Measurements from ENCODE around the gene EML6.

The EML6 gene

GRCh38 chr2:54706622-54707021, 16.8 kb upstream of the EML6 start:
- DNase-seq (ENCODE audit: low read depth), result no peak

GRCh38 chr2:54708584-54709335, 14.7 kb upstream of the EML6 start:
- DNase-seq (ENCODE audit: low read depth), result no peak

- no peak for DNase-seq (ENCODE audit: low read depth)
Observed at GRCh38 chr2:54709336-54709809, 14.1 kb upstream of the EML6 start.

- DNase-seq (ENCODE audit: low read depth), result no peak
Observed at GRCh38 chr2:54710216-54710615, 13.2 kb upstream of the EML6 start.

GRCh38 chr2:54712516-54712915, 10.9 kb upstream of the EML6 start:
- DNase-seq (ENCODE audit: low read depth), result no peak

GRCh38 chr2:54714996-54715395, 8.5 kb upstream of the EML6 start:
- DNase-seq (ENCODE audit: low read depth), result no peak

GRCh38 chr2:54716375-54716774, 7.1 kb upstream of the EML6 start:
- no peak for DNase-seq (ENCODE audit: low read depth)

- DNase-seq (ENCODE audit: low read depth), result no peak
Observed at GRCh38 chr2:54720563-54720962, 2.9 kb upstream of the EML6 start.

GRCh38 chr2:54722641-54723040, 821 bp upstream of the EML6 start:
- DNase-seq (ENCODE audit: low read depth), result peak; percentile 37

- no peak for DNase-seq (ENCODE audit: low read depth)
Observed at GRCh38 chr2:54723996-54724559, 616 bp downstream of the EML6 start.

GRCh38 chr2:54724560-54725342, 1.3 kb downstream of the EML6 start:
- no peak for DNase-seq (ENCODE audit: low read depth)

GRCh38 chr2:54725343-54726099, 2.1 kb downstream of the EML6 start:
- DNase-seq (ENCODE audit: low read depth), result no peak

GRCh38 chr2:54726431-54726830, 3.0 kb downstream of the EML6 start:
- DNase-seq (ENCODE audit: low read depth), result no peak

- DNase-seq (ENCODE audit: low read depth), result no peak
Observed at GRCh38 chr2:54726940-54727339, 3.5 kb downstream of the EML6 start.

- peak; percentile 46 for DNase-seq (ENCODE audit: low read depth)
Observed at GRCh38 chr2:54728669-54729120, 5.2 kb downstream of the EML6 start.

- DNase-seq (ENCODE audit: low read depth), result no peak
Observed at GRCh38 chr2:54735636-54736035, 12.2 kb downstream of the EML6 start.

GRCh38 chr2:54738281-54738680, 14.8 kb downstream of the EML6 start:
- no peak for DNase-seq (ENCODE audit: low read depth)

- no peak for DNase-seq (ENCODE audit: low read depth)
Observed at GRCh38 chr2:54740333-54740732, 16.9 kb downstream of the EML6 start.

- DNase-seq (ENCODE audit: low read depth), result no peak
Observed at GRCh38 chr2:54741250-54741649, 17.8 kb downstream of the EML6 start.

GRCh38 chr2:54750040-54750439, 26.6 kb downstream of the EML6 start:
- no peak for DNase-seq (ENCODE audit: low read depth)

- no peak for DNase-seq (ENCODE audit: low read depth)
Observed at GRCh38 chr2:54752439-54752838, 29.0 kb downstream of the EML6 start.

- DNase-seq (ENCODE audit: low read depth), result no peak
Observed at GRCh38 chr2:54755641-54756326, 32.3 kb downstream of the EML6 start.

Measured in fibroblast of gingiva (primary cell).